ENCODE measurements around the gene FAM209A.
"Not testable (repeated sequence)": the region's sequence is repeated elsewhere in the genome, so short reads cannot be mapped to it uniquely, and the experiment has no call there.

The FAM209A gene, protein sequence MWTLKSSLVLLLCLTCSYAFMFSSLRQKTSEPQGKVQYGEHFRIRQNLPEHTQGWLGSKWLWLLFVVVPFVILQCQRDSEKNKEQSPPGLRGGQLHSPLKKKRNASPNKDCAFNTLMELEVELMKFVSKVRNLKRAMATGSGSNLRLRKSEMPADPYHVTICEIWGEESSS

DNA sequence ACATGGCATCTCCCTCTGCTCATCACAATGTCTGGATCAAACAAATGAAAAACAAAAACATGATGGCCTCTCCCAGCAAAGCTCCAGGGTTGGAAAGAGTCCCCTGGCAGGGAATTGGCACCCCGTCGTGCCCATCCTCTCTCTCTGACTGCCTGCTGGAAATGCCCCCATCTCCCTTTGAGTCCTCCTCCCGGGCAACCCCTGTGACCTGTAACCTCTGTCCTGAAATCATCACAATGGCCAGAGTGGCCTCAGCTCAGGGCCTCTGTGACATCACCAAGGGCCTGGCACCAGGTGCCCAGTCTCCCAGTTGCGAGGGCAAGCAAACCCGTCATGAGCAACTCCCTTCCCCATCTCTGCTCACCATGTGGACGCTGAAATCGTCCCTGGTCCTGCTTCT, at the start of gene FAM209A:
Gene FAM209A (plus strand): TSS at position 301 of the 400 bp plus-strand sequence. CDS start 65 bp downstream, at position 366.
- not testable (repeated sequence) for DNase-seq

DNA sequence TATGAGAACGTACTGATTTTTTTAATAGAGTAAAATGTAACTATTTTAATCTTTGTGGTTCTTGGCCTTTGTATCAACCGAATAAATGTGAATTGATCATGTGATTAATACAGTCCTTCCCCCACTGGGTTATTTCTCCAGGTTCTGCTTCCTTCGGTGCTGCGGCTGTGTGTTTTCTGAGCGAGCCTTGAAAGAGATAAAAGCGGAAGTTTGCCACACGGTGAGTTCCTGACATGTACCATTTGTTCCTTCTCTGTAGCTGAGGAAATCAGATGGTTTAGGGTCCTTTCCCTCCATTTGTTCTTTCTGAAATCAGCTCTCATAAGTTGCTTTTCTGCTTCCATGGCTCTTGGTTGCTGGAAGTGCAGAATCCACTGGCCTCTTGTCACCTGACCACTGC, 40.6 kb upstream of the FAM209A start:
- no peak for DNase-seq

DNA sequence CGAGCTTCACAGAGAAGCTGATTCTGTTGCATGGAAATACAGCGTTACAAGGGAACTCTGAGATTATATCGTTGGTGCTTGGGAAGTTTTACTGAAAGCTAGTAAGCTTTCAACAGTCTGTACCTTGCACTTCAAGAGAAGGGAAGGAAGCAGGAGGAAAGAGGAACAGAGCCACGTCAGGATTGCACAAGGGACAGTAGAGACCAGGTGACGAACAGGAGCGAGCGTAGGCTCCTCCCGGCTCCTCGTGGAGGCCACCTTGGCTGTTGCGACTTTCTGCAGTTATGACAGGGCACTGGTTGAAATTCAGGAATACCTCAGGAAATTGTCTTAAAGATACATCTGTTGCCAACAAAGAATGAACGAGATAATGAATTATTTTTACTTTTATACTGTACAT, 37.3 kb upstream of the FAM209A start:
- DNase-seq, result no peak

DNA sequence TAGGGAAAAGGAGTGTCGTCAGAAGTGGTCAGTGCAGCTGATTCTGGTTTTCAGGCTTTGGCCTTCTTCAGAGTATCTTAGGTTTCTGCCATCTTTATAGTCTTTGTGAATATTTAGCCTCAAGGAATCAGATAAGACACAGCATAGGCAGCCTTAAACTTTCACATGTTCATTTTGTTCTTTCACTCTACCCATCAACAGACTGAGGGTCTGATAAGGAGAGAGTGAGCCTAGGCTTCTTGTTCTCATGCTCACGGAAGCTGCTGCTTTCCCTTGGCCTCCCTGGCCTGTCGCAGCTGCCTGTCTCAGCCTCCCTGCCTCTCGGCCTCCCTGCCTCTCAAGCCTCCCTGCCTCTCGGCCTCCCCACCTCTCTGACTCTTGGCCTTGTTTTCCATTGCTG, 36.0 kb upstream of the FAM209A start:
- DNase-seq, result no peak

DNA sequence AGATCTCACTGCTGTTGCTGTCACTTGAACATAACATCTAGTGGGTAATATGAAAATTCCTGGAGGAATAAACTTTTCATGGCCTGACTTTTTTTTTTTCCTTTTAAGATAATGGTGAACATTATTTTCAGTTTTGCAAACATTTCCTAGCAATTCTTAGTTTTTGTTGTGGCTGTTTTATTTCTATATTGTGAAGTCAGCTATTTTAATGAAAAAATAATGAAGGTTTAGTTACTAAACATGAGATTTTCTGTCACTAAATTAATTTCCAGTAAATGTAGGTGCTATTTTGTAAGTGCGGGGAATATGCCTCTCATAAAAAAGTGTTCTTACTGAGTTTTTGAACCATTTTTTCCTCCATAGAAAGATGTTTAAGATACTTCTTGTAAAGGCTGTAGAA, 23.4 kb upstream of the FAM209A start:
- no peak for DNase-seq

DNA sequence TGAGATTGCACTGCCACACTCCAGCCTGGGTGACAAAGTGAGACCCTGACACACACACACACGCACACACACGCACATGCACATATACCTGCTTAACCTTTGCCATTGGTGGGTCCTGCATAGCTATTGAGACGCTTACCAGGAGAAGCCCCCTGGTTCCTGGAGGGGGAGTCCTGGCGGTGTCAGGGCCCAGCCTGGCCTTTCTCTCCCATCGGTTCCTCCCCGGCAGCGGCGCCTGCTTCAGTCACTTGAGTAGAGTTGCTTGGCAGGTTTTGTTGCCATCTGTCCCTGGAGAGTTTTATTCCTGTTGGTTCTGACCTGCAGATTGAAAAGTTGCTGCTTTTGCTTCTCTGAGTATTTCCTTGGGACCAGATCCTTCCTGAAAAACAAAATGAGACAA, 20.6 kb upstream of the FAM209A start:
- DNase-seq, result no peak

DNA sequence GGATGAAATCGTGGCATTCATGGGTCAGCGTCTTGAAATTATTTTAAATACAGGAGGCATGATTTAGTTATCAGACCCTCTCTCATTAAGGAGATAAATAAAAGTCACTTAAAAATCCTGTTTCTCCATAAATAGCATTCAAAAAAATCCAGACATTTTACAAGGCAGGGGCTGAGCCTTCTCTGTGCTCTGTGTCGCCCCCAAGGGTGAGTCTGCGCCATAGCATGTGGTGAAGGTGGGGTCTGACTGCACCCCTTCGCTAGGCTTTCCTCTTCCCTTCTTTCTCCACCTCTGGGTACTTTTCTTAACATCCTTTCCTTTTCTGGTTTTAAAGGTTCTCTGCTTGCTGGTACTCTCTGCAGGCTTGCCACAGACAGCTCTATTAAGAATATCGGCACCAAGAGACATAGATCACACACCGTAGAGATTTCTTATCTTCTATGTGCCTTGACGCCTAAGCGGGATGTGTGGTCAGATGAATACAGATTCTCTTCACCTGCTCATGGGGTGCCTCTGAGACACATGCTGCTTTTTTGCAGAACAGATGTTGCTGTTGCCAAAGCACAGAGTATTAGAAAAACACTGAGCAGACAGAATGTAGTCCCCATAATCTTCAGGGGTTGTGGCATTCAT, 20.1 kb upstream of the FAM209A start:
- DNase-seq, result peak; percentile 37

DNA sequence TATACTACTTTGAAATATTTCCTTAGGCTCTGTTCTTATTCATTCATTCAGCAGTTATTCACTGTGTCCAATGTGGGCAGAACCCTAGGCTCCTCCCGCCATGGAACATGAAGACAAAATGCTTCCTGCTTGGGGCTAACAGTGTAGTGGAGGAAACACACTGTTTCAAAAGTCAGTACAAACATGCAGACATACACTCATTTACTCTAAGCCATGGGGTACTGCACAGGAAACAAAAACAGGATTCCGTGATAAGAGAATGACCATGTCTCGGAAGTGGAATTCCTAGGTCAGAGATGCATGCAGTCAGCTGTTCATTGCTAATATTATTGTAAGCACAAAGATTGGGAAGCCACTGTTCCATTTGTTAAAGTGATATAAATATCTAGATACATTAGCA, 18.4 kb upstream of the FAM209A start:
- no peak for DNase-seq

DNA sequence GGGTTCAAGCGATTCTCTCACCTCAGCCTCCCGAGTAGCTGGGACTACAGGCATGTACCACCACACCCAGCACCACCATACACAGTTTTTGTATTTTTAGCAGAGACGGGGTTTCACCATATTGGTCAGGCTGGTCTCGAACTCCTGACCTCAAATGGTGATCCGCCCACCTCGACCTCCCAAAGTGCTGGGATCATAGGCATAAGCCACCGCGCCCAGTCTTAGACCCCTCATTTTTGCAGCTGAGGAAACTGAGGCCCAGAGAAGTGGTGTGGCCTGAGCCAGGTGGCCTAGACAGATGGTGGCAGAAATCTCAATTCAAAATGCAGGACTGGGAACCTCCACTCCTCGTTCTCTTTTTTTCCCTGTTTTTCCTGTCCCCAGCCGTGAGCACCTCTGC, 12.6 kb upstream of the FAM209A start:
- DNase-seq, result no peak

DNA sequence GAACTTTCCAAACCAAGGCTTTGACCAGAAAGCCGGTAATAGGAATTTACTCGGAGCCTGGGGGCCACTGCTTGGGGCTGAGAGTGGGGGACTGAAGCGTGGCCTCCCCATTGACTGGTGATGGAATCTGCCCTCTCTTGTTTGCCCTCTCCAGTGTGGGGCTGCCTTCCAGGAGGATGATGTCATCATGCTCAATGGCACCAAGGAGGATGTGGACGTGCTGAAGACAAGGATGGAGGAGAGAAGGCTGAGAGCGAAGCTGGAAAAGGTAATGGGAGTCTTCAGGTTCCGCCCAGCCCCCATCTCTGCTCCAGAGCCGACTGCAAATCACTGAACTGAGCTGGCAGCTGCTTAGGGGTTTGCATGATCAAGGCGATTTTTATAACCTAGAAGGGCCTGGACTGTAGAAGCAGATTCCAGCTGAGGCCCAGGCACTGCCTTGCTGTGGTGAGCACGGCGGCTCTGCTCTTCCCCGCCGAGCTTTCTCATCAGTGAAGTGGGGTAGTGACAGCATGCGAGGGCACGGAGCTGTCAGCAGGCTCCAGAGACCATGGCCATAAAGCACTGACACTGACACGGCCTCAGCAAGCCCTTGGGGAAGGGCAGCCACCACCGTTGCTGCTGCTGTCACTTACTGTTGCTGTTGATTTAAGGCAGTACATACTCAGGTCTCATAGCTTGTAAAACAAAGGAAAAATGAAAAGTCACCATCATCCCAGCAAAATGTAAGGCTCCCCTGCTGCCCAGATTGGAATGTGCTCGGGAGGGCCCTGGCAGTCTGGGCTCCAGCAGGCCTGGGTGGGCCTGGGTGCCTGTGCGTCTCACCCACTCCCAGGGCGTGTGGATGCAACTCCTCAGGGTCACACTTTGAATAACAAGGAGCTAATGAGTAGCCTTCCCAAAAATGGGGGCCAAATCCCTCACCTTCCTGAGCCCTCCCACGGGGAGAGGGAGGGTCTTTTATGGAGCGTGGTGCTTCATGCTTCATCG, 11.1 kb upstream of the FAM209A start:
- DNase-seq, result no peak

DNA sequence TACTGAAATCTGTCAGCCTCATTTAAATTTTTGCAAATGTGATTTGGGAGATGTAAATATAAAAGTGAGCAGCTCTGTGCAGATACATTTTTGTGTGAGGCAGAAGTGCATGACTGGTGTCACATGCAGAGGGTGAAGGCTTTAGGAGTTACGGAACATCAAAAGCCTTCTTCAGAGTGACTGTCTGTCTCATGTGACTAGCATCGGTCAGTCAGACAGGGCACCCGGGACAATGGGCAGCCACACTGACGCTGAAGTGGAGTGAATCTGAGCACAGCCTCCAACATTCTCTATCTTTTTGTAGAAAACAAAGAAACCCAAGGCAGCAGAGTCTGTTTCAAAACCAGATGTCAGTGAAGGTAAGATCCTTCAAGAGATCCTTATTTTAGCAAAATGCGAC, 7.9 kb upstream of the FAM209A start:
- no peak for DNase-seq

DNA sequence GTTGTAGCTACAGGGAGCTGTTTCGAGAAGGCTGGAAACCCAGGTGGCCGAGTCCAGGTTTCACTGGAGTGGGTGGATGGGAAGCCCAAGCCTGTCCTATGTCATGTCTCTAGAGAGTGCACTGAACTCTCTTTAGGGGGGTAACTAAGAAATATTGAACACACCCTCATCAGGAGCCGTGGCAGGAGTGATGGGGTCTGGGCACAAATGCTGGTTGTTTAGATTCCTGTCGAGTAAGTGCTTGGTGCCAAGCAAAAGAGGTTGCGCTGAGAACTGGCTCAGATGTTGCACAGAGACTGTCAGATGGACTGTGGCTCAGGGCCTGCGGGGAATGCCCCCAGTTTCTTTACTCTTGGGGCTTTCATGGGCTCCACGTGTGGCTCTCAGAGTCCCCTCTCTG, 7.3 kb upstream of the FAM209A start:
- DNase-seq, result no peak

DNA sequence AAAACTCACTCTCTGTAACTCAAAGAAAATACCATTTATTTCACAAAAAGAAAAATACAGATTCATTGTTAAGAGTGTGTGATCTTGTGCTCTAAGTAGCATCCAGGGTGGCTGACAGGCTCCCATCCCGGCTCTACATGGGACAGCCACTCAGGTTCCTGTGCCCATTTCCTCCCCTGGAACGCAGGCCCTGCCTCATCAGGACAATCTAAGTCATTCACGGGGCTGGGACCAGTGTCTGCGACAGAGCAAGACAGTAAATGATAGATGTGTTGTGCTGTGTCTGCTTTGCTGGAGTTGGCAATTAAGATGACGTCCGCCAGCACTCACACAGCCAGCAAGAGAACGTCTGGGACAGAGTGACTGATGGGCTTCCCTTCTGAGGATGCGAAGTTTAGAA, 6.9 kb upstream of the FAM209A start:
- DNase-seq, result no peak

DNA sequence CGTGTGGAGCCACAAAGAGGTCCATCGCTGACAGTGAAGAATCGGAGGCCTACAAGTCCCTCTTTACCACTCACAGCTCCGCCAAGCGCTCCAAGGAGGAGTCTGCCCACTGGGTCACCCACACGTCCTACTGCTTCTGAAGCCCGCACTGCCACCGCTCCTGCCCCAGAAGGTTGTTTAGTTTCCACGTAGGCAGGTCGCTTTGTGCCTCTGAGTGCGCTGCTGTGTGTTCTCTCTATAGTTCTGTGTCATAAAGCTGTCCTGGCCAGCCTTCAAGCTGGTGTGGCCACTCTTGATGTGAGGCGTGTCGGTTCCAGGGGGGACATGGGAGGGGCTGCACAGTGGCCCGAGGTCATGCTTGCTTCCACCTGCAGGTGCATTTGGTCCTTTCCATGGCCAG, 6.4 kb upstream of the FAM209A start:
- DNase-seq, result no peak

DNA sequence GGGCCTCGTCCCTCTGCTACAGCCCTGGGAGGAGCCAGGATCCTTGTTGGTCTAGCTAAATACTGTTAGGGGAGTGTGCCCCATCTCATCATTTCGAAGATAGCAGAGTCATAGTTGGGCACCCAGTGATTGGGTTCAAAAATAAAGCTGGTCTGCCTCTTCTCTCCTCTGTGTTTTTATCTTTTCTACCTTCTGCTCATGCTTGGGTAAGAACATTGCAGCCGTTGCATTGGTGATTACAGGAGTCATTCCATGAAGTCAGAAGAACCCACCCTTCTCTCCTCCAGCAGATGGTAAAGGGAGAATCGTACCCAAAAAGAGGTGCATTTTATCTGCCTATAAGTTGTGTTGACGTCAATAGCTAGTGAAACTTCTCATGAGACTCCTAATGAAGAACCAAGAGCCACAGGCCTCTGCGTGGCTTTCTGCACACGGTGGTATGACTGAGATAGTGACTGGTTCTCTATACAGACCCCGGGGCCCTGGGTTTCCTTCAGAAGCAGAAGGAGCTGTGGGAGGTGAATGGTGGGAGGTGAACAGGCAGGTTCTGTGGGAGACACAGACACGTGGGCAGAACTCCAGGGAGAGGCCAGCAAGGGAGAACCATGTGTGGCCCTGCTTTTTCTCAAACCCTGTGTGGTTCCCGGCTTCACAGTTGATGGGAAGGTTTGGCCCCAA, 5.7 kb upstream of the FAM209A start:
- no peak for DNase-seq

DNA sequence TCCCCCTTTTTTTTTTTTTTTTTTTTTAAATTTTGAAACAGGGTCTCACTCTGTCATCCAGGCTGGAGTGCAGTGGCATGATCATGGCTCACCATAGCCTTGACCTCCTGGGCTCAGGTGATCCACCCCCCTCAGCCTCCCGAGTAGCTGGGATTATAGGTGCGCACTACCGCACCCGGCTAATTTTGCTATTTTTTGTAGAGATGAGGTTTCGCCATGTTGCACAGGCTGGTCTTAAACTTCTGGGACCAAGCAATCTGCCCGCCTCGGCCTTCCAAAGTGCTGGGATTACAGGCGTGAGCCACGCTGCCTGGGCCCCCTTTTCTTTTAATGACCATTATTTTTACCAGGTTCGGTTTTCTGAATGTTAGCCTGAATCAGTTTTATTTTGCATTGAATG, 5.0 kb upstream of the FAM209A start:
- no peak for DNase-seq

DNA sequence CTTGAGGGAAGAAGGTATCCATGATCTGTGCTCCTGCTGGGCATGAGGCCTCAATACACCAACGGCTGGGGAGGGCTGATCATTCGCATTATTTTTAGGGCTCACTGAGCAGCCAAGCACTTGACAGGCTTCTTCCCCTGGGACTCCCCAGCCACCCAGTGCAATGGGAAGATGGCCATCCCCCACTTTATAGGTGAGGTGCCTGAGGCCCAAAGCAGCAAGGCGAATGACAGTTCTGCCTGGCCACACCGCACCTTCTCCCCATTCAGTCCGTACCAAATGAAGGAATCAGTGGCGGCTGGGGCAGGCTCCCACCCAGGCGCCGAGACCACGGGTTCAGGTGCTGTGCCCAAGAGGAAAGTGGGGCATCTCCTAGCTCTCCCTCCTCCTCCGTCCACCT, 4.4 kb upstream of the FAM209A start:
- no peak for DNase-seq

DNA sequence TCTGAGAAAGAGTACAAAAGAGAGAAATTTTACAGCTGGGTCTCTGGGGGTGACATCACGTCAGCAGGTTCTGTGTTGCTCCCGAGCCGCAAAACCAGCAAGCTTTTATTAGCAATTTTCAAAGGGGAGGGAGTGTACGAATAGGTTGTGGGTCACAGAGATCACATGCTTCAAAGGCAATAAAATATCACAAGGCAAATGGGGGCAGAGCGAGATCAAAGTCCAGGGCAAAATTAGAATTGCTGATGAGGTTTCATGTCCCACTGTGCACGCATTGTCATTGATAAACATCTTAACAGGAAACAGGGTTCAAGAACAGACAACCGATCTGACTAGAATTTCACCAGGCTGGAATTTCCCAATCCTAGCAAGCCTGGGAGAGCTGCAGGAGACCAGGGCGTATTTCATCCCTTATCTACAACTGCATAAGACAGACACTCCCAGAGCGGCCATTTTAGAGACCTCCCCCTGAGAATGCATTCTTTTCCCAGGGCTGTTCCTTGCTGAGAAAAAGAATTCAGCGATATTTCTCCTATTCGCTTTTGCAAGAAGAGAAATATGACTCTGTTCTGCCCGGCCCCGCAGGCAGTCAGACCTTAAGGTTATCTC, 3.7 kb upstream of the FAM209A start:
- DNase-seq, result not testable (repeated sequence)

DNA sequence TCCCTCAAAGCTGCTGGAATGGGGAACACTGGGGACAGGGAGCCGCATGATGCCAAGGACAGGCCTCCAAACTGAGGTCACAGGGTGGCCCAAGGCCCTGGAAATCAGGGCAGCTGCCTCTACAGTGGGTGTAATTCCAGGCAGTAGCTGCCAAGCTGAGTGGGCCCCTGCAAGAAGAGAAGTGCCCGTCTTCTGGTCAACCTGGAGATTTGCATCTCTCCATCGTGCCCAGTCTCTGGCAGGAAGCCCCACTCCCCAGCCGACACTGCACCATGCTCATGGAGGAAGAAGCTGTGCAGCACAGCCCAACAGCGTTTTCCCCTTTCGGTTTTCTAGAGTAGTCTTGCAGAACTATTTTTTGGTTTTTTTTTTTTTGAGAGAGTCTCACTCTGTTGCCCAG, 2.2 kb upstream of the FAM209A start:
- DNase-seq, result peak; percentile 4

DNA sequence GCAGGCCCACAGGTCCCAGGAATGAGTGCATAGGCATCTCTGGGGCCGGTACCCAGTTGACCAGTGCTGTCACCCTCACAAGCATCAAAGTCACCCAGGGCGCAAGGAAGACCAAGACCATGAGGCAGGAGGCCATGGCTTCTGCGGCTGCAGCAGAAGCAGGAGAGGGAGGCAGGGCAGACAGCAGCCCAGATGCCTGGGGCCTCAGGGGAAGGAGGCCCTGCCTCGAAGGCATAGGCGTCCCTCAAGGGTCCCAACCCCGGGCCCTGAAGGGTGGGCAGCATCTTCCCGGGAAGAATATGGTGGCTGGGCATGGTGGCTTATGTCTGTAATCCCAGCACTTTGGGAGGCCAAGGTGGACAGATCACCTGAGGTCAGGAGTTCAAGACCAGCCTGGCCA, 3.0 kb downstream of the FAM209A start:
- no peak for DNase-seq

DNA sequence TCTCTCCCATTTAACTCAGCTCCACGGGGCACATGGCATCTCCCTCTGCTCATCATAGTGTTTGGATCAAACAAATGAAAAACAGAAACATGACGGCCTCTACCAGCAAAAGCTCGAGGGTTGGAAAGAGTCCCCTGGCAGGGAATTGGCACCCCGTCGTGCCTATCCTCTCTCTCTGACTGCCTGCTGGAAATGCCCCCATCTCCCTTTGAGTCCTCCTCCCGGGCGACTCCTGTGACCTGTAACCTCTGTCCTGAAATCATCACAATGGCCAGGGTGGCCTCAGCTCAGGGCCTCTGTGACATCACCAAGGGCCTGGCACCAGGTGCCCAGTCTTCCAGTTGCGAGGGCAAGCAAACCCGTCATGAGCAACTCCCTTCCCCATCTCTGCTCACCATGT, 8.4 kb downstream of the FAM209A start, which contains the start of gene FAM209B:
Gene FAM209B (plus strand): TSS at position 301 of the 400 bp plus-strand sequence. CDS start 96 bp downstream, at position 397.
- not testable (repeated sequence) for DNase-seq

DNA sequence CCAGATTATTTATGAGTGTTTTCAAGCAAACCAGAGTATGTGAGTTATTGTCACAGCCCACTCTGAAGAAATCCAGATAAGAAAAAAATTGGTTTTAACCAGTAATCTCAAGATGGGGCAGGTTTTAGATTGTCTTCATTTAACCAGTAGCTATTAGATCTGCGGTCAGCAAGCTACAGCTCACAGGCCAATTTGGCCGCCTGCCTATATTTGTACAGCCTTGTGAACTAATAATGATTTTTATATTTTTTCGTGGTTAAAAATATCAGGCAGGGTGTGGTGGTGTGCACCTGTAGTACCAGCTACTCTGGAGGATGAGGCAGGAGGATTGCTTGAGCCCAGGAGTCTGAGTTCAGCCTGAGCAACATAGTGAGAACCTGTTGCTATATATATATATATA, 13.5 kb downstream of the FAM209A start:
- DNase-seq, result no peak

DNA sequence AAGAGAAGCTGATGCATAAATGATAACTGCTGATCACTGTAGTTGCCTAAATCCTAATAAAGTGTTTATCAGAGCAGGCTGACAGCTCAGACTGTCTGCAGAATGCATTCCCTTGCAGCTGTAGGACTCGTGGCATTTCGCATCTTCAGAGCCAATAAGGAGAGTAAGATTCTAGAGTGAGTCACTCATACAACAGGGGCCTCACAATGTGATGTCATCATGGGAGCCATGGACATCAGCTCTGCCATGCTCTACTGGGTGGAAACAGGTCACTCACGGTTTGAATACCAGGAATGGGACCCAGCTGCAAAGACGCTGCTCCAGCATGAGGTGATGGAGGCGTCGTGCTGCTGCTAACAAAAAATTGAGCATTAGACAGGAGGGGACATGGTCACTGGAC, 15.9 kb downstream of the FAM209A start:
- no peak for DNase-seq
